Nephron (organoid): ENCODE measurements around the gene EWSR1.

Experiments used
- H3K27ac Mint-ChIP-seq, 3 experiments: 2 replicates each; pipeline ENCODE4 v1.8.0; 2020; ENCODE audit warnings: mixed read lengths in 3 of 3, mild to moderate bottlenecking in 2 of 3, moderate library complexity in 1 of 3
- H3K27me3 Mint-ChIP-seq: 2 replicates; pipeline ENCODE4 v1.8.0; 2021; ENCODE audit warnings: low read depth, mild to moderate bottlenecking, moderate library complexity, mixed read lengths
- H3K36me3 Mint-ChIP-seq: 2 replicates; pipeline ENCODE4 v1.8.0; 2020; ENCODE audit warnings: low read depth, mixed read lengths
- H3K4me1 Mint-ChIP-seq: 2 replicates; pipeline ENCODE4 v1.8.0; 2020; ENCODE audit warnings: mixed read lengths
- H3K4me3 Mint-ChIP-seq, 3 experiments: 2 replicates each; pipeline ENCODE4 v1.8.0; 2020; ENCODE audit warnings: mild to moderate bottlenecking in 3 of 3, mixed read lengths in 3 of 3, moderate library complexity in 2 of 3
- H3K9me3 Mint-ChIP-seq: 2 replicates; pipeline ENCODE4 v1.8.0; 2020; ENCODE audit warnings: mixed read lengths
- CTCF ChIP-seq, 3 experiments: fragments of 200-600 bp; sonication (generic); IDR thresholded peaks; one replicate each; pipeline ENCODE4 v1.5.0; 2021; ENCODE audit warnings: antibody characterized with exemption in 3 of 3; ENCODE audit not compliant: unreplicated experiment in 3 of 3

Gene EWSR1

GRCh38 chr22:29290061-29290460, 22.0 kb downstream of the EWSR1 start:
- Mint-ChIP-seq H3K4me3 (no peak overlapping the region), H3K4me1 (no peaks in the 10 kb centered on the region), H3K27ac (no peak overlapping the region), H3K27me3 (no peaks in the 10 kb centered on the region), H3K9me3 (no peaks in the 10 kb centered on the region), H3K36me3 (peaks cover 91% of the 10 kb centered on the region)
- TF ChIP-seq CTCF (IDR thresholded peaks at IDR 0.05; ENCODE audit: unreplicated experiment in 3 of 3): no peak

- Mint-ChIP-seq H3K4me3 (no peak overlapping the region), H3K9me3 (no peaks in the 10 kb centered on the region), H3K4me1 (no peaks in the 10 kb centered on the region), H3K36me3 (peaks cover 89% of the 10 kb centered on the region), H3K27ac (no peak overlapping the region), H3K27me3 (no peaks in the 10 kb centered on the region)
- TF ChIP-seq CTCF (IDR thresholded peaks at IDR 0.05; ENCODE audit: unreplicated experiment in 3 of 3): no peak
Observed at GRCh38 chr22:29291215-29291614, 23.1 kb downstream of the EWSR1 start.

- Mint-ChIP-seq H3K36me3 (peaks cover 87% of the 10 kb centered on the region), H3K27ac (no peak overlapping the region), H3K27me3 (no peaks in the 10 kb centered on the region), H3K9me3 (no peaks in the 10 kb centered on the region), H3K4me1 (no peaks in the 10 kb centered on the region), H3K4me3 (no peak overlapping the region)
- no peak for TF ChIP-seq CTCF (IDR thresholded peaks at IDR 0.05; ENCODE audit: unreplicated experiment in 3 of 3)
Observed at GRCh38 chr22:29292379-29292778, 24.3 kb downstream of the EWSR1 start.

- Mint-ChIP-seq H3K27ac (peak overlapping the region in 1 of 3 experiments; percentile 42), H3K27me3 (no peaks in the 10 kb centered on the region), H3K4me3 (no peak overlapping the region), H3K36me3 (peaks cover 73% of the 10 kb centered on the region), H3K4me1 (no peaks in the 10 kb centered on the region), H3K9me3 (no peaks in the 10 kb centered on the region)
- no peak for TF ChIP-seq CTCF (IDR thresholded peaks at IDR 0.05; ENCODE audit: unreplicated experiment in 3 of 3)
Observed at GRCh38 chr22:29298641-29299040, 30.6 kb downstream of the EWSR1 start.

GRCh38 chr22:29299136-29299900, 31.2 kb downstream of the EWSR1 start:
- H3K27ac Mint-ChIP-seq: peak overlapping the region in 2 of 3 experiments; percentile 33 to 63
- H3K9me3 Mint-ChIP-seq: no peaks in the 10 kb centered on the region
- H3K4me3 Mint-ChIP-seq: no peak overlapping the region
- H3K27me3 Mint-ChIP-seq: no peaks in the 10 kb centered on the region
- H3K4me1 Mint-ChIP-seq: no peaks in the 10 kb centered on the region
- peaks cover 67% of the 10 kb centered on the region for H3K36me3 Mint-ChIP-seq
- TF ChIP-seq CTCF (IDR thresholded peaks at IDR 0.05; ENCODE audit: unreplicated experiment in 3 of 3): no peak

GRCh38 chr22:29300467-29300806, 32.4 kb downstream of the EWSR1 start:
- H3K36me3 Mint-ChIP-seq: peaks cover 59% of the 10 kb centered on the region
- no peak overlapping the region for H3K4me3 Mint-ChIP-seq
- H3K9me3 Mint-ChIP-seq: no peaks in the 10 kb centered on the region
- H3K4me1 Mint-ChIP-seq: no peaks in the 10 kb centered on the region
- peak overlapping the region in 1 of 3 experiments; percentile 6 for H3K27ac Mint-ChIP-seq
- peaks cover 3% of the 10 kb centered on the region for H3K27me3 Mint-ChIP-seq
- no peak for TF ChIP-seq CTCF (IDR thresholded peaks at IDR 0.05; ENCODE audit: unreplicated experiment in 3 of 3)
